Neural progenitor cell (in vitro differentiated cells): ENCODE data around the gene CYP27B1.

Experiments used
- EZH2 ChIP-seq: fragments of 200-600 bp; sonication (generic); IDR thresholded peaks from 2 replicates; pipeline ENCODE4 v1.6.1; 2017; ENCODE audit warnings: antibody characterized with exemption, mild to moderate bottlenecking, moderate library complexity
- TF ChIP-seq, protein P1 (sequence below): fragments of 200-600 bp; sonication (generic); IDR thresholded peaks from 2 replicates; pipeline ENCODE4 v1.5.1; 2017; ENCODE audit warnings: antibody characterized with exemption, mild to moderate bottlenecking

DNA sequence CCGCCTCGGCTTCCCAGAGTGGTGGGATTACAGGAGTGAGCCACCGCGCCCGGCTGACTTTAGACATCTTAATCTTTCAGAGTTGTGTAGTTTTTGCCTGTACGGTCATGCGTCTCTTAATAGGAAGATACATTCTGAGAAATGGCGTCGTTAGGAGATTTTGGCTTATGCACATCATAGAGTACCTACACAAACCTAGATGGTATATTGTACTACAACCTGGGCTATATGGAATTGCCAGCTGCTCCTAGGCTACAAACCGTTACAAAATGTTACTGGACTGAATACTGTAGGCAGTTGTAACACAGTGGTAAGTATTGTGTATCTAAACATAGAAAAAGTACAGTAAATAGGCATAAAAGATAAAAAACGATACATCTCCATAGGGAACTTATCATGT, 17.0 kb upstream of the CYP27B1 start:
- TF ChIP-seq, protein P1, sequence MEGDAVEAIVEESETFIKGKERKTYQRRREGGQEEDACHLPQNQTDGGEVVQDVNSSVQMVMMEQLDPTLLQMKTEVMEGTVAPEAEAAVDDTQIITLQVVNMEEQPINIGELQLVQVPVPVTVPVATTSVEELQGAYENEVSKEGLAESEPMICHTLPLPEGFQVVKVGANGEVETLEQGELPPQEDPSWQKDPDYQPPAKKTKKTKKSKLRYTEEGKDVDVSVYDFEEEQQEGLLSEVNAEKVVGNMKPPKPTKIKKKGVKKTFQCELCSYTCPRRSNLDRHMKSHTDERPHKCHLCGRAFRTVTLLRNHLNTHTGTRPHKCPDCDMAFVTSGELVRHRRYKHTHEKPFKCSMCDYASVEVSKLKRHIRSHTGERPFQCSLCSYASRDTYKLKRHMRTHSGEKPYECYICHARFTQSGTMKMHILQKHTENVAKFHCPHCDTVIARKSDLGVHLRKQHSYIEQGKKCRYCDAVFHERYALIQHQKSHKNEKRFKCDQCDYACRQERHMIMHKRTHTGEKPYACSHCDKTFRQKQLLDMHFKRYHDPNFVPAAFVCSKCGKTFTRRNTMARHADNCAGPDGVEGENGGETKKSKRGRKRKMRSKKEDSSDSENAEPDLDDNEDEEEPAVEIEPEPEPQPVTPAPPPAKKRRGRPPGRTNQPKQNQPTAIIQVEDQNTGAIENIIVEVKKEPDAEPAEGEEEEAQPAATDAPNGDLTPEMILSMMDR = no peak
- no peak for TF ChIP-seq EZH2
